ENCODE results near the gene SCFD2.

SCFD2 gene

GRCh38 chr4:52869656-52870055 lies 496.2 kb downstream of the SCFD2 start:
- DNase-seq, result no peak

DNA sequence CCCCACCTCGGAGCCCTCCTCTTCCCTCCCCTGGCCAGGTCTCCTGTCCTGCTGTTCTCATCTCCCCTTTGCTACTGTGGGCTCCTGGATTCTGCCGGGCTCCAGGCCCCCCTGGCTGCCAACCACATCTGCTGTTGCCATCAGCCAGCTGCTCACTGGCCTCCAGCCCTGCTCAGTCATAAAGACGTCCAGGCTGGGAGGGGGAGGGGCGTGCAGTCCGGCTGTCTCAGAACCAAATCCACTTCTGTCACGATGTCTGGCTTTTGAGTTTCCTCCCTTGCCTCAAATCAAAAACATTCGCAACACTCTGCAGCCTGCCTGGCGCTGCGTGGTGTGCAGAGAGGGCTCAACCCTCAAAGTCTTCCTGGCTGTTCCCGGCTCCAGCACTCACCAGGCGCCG lies 496.7 kb downstream of the SCFD2 start:
- no peak for DNase-seq

GRCh38 chr4:52868133-52868532 lies 497.7 kb downstream of the SCFD2 start:
- DNase-seq, result no peak

- DNase-seq, result no peak
Observed at GRCh38 chr4:52867163-52867562, 498.7 kb downstream of the SCFD2 start.

DNA sequence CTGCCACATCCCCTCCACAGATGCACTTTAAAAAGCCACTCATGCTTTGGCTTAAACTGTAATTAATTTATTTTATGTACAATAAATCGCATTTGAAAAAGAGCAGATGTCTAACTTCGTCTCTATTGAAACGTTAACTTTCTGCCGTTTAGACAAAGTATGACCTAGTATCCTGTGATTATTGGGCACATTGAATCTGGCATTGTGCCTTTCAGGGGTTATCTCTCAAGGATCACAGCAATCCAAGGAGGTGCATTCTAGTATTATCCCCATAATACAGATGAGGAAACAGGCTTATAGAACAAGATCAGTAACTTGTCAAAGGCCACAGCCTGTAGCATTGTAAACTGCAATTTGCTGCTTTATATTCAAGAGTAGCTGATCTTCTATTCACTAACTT lies 499.1 kb downstream of the SCFD2 start:
- DNase-seq, result no peak

- no peak for DNase-seq
Observed at GRCh38 chr4:52865300-52865699, 500.6 kb downstream of the SCFD2 start.

DNA sequence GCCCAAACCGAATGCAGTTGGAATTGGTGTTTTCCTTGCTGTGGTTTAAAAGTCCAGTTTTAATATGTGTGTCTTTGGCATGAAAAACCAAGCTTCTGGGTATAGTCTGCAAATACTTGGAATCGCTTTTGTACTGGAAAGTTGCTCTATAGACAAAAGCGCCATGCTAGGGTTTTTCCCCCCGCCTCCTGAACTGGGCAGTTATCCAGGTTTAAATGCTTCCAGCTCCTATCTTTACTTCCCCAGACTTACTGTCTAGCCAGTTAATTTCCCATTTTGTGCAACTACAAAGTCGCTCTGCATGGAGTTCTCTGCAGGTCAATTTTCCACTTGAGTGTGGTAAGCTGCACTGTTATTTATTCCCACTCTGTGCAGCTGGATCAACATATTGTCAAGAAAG lies 501.1 kb downstream of the SCFD2 start:
- DNase-seq, result no peak

DNA sequence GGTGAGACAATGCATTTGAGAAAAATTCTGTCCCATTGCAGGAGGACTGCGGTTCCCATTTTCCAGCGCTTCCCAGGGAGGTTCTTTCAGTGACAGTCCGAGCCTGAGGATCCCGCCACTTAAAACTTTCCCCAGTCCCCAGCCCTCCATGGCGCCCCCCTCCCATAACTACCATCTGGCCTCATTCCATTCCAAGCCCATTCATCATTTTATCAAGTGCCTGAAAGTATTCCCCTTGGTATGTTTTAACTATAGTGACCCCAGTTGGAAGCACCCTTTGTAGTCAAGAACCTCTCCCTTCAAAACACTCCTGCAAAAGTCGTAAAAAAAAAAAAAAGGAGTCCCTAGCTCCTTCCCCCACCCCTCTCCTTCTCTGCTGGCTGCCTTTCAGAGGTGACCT lies 502.5 kb downstream of the SCFD2 start:
- no peak for DNase-seq

- no peak for DNase-seq
Observed at GRCh38 chr4:52862639-52863161, 503.2 kb downstream of the SCFD2 start.

DNA sequence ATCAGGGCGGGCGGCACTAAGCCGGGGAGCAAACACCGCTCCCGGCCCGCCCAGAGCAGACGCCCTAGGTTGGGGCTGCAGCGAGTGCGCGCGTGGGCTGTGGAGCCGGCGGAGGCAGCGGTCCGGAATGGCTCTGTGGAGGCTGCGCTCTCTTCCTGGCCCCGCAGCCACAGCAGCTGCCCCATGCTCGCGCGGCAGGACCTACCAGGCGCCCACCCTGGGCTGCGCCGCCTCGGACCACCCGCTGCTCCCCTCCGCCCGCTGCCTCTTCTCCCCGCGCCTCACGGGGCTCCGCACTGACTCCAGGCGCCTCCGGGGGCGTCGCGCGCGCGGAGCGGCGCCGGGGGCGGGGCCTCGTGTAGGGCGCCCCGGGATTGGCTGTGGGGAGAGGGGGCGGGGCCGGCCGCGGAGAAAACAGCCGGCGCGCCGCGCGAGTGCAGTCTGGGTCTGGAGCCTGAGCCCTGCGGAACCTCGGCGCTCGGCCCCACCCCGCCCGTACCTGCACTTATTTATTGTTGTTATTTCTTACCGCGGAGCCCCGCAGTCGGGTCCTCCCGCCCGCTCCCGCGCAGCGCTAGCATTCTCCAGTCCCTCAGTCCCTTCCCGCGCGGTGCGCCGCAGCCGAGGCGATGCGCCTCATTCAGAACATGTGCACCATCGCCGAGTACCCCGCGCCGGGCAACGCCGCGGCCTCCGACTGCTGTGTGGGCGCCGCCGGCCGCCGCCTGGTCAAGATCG lies 503.8 kb downstream of the SCFD2 start, which contains the start of gene RASL11B:
TSS of gene RASL11B (plus strand) at position 439 of the 738 bp plus-strand sequence. CDS start at position 630, 191 bp downstream.
- DNase-seq, result peak; percentile 66

DNA sequence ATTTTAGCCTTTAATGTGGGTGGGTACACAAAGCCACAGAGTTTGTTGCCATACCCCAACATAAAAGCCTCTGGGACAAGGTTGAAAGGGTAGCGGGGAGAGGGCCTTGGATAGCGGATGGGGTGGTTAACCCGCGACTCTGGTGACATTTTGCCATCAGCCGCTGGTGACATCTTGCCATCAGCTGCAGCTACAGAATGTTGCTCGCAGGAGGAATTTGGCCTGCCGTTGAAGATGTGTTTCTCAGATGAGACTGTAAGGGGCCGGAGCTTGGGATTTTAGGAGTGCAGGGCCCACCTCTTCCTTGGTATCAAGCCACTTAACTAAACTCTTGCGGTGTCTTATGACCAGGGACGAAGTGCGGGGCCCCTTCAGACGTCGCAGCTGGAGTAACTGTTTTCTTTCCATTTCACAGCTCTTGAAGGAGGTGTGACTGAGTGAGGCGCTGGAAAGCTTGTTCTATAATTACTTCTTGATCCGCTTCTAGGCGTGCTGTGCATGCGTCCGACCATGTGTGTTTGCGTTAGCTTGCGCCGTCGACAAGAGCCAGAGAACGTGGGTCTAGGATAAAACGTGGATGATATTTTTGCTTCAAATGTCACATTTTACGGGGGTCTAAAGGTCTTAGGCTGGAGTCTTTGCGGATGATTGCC lies 504.6 kb downstream of the SCFD2 start:
- no peak for DNase-seq

DNA sequence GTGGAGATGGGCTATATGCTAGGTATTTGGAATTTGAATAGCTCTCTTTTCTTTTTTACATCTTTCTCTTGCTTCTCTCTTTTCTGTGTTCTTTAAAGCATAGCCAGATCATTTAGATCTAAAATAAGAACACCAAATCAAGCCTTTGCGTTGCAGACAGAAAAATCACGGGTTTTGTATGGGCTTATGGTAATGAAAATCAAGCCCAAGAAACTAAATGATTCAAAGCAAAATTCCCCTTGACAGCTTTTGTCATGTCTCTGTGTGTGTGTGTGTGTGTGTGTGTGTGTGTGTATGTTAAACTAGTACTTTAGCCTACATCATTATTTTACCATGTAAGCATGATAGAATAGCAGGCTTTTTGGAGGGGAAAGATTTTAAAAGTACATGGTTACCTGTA lies 505.5 kb downstream of the SCFD2 start:
- no peak for DNase-seq

GRCh38 chr4:52856801-52857200 lies 509.1 kb downstream of the SCFD2 start:
- no peak for DNase-seq

- DNase-seq, result no peak
Observed at GRCh38 chr4:52853351-52853750, 512.5 kb downstream of the SCFD2 start.

DNA sequence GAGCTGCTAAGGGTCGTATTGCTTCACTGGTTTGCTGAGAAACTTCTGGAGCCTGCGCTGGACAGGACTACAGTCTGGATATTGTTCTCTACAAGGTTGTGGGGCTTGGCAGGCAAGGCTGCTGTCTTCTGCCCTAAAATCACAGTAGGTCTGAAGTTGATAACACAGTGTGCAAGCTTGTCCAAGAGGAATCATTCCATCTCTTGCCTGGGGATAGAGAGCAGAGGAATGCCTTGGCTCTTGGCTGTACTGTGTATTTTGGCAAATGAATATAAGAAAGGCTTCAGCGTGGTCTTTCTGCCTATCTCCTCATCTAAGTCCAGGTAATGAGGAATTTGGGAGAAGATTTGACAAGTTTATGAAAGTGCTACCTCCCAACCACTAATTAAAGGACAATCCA lies 513.1 kb downstream of the SCFD2 start:
- no peak for DNase-seq

DNA sequence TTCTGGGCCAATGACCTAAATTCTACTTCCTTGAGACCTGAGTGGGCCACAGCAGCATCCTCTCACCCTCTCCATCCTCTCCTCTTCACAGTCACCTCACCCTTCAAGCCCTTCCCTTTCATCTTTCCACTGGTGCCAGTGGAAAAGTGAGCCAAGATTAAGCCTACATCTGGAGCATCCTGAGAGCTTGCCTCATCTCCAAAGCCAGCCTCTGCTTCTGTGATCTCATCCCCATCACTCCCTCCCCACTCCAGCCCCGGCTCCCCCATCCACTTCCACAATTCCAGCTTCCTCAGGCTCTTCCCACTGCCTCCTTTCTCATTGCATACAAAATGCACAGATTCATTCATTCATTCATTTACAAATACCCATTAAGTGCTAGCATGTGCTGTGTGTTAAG lies 513.8 kb downstream of the SCFD2 start:
- no peak for DNase-seq

DNA sequence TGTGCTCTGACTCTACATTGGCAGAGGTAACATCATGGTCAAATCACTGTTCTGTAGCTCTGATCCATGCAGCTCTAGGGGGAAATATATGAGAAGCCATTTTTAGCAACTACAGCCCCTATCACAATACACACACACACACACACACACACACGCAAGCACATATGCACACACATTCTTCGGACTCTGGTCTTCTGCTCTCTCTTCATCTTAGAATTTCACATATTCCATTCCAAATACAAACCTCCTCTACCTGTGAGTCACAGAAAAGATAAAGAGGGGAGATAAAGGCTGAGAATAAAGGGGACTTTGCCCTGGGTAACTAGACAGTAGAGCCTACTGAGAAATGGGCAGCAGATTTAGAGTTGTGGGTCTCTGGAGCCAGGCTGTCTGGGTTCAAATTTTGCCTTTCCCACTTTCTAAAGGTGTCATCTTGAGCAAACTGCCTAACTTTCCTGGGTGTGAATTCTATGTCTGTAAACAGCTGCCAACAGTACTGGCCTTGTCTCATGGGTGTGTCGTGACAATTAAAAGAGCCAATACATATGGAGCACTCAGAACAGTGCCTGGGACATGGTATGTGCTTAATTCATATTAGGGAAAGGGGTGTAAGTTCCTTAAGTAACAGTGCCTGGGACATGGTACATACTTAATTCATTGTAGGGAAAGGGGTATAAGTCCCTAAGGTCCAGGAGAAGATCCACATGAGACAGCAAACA lies 515.3 kb downstream of the SCFD2 start:
- no peak for DNase-seq

- DNase-seq, result no peak
Observed at GRCh38 chr4:52848254-52848653, 517.6 kb downstream of the SCFD2 start.

GRCh38 chr4:52846502-52846901 lies 519.4 kb downstream of the SCFD2 start:
- no peak for DNase-seq

GRCh38 chr4:52844596-52844995 lies 521.3 kb downstream of the SCFD2 start:
- DNase-seq, result no peak

DNA sequence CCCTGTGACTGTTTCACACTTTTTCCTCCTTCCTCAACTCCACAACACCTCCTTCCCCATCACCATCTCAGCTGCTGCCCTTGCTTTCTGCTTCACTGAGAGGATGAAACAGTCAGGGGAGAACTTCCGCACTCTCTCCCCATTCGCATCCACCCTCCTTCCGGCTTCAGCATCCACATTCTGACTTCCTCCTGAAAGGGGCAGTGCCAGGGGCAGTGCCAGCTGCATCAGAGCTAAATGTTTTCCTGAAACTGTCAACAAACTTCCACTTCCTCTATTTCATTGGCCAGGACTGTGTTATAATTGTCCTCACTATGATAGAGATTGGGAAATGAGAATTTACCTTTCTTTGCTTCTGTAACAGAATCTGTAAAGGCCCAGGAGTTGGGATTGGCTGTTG lies 521.9 kb downstream of the SCFD2 start:
- DNase-seq, result no peak

DNA sequence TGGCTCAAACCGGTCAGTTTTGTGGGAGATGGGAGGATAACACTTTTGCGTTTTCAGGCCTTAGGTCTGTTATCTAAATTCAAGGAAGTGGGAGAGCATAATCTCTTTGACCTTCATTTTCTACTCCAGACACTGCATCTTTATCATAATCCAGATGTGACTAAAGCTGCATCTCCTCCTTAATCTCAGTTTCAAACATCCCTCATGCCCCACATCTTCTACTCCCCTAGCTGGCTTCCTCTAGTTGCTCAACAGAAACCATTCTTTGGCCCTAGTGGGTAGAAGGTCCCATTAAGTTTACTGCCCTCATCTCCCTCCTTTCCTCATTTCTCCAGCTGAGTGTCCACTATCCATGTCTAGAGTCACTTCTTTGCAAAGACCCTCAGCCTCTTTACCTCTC lies 522.5 kb downstream of the SCFD2 start:
- no peak for DNase-seq

- no peak for DNase-seq
Observed at GRCh38 chr4:52842792-52843191, 523.1 kb downstream of the SCFD2 start.
